GM12878 (cell line): ENCODE data around the gene ERVH48-1. TPM values are rescaled to one million over a fixed set of nuclear protein-coding genes. Genes with fewer than 3 reads are reported as not detected.
A peak's percentile ranks its signal among the peaks of the same experiment; 100 is the strongest.

Source experiments
- ASH2L ChIP-seq: fragments of 300-600, 200-600 bp; sonication (generic); IDR thresholded peaks from 2 replicates; pipeline ENCODE4 v1.6.1; 2017; ENCODE audit warnings: low read depth, mild to moderate bottlenecking, borderline replicate concordance
- BCL11A ChIP-seq: IDR thresholded peaks from 2 replicates; pipeline ENCODE4 v1.6.1; 2011; ENCODE audit warnings: low read depth, low read length
- CREB1 ChIP-seq: IDR thresholded peaks from 2 replicates; pipeline ENCODE4 v1.6.1; 2012; ENCODE audit warnings: low read depth, mild to moderate bottlenecking, inconsistent platforms
- CTCF ChIP-seq, 3 experiments: IDR thresholded peaks in 2 of 3; conservative IDR thresholded peaks in 1 of 3; 2 replicates each; pipeline ENCODE4 v1.5.1; 2011; ENCODE audit warnings: low read depth in 3 of 3, low read length in 3 of 3, mild to moderate bottlenecking in 3 of 3, control low read depth in 2 of 3, moderate library complexity in 2 of 3, inconsistent platforms in 1 of 3, mixed read lengths in 1 of 3; ENCODE audit not compliant: control insufficient read depth in 2 of 3, insufficient read depth in 1 of 3; ENCODE audit errors: extremely low read depth in 1 of 3
- DPF2 ChIP-seq: fragments of 450-650 bp; IDR thresholded peaks from 2 replicates; pipeline ENCODE4 v1.6.1; 2017; ENCODE audit warnings: mild to moderate bottlenecking
- ESRRA ChIP-seq: IDR thresholded peaks from 2 replicates; pipeline ENCODE4 v1.6.1; 2012; ENCODE audit warnings: mild to moderate bottlenecking, low read length, improper control_type of control experiment
- FOXM1 ChIP-seq: IDR thresholded peaks from 2 replicates; pipeline ENCODE4 v1.6.1; 2012; ENCODE audit warnings: low read depth, mild to moderate bottlenecking, inconsistent platforms, low read length, moderate library complexity
- HSF1 ChIP-seq: fragments of 150-350 bp; IDR thresholded peaks from 2 replicates; pipeline ENCODE4 v1.6.1; 2014; ENCODE audit warnings: mild to moderate bottlenecking, low read depth, low read length
- KLF5 ChIP-seq: fragments of 450-650 bp; IDR thresholded peaks from 2 replicates; pipeline ENCODE4 v1.6.1; 2014; ENCODE audit warnings: mild to moderate bottlenecking; ENCODE audit not compliant: partially characterized antibody
- NRF1 ChIP-seq: conservative IDR thresholded peaks from 2 replicates; pipeline ENCODE4 v1.6.1; 2011; ENCODE audit warnings: mild to moderate bottlenecking, low read depth, low read length, improper control_type of control experiment
- PAX5 ChIP-seq: IDR thresholded peaks from 2 replicates; pipeline ENCODE4 v1.6.1; 2011; ENCODE audit warnings: low read depth, low read length, borderline replicate concordance
- PKNOX1 ChIP-seq: fragments of 450-650 bp; IDR thresholded peaks from 2 replicates; pipeline ENCODE4 v1.6.1; 2016; ENCODE audit warnings: mild to moderate bottlenecking
- POU2F2 ChIP-seq: IDR thresholded peaks from 3 replicates; pipeline ENCODE4 v1.6.1; 2011; ENCODE audit warnings: low read depth, mild to moderate bottlenecking, low read length, borderline replicate concordance
- PRDM15 ChIP-seq: fragments of 450-650 bp; formaldehyde crosslinking; IDR thresholded peaks from 2 replicates; pipeline ENCODE4 v1.4.0; 2020; ENCODE audit warnings: mild to moderate bottlenecking, moderate library complexity
- RUNX3 ChIP-seq: IDR thresholded peaks from 2 replicates; pipeline ENCODE4 v1.6.1; 2012; ENCODE audit warnings: low read length, inconsistent platforms
- SMAD1 ChIP-seq: fragments of 450-650 bp; IDR thresholded peaks from 2 replicates; pipeline ENCODE4 v1.6.1; 2018; ENCODE audit warnings: mild to moderate bottlenecking, low read depth; ENCODE audit not compliant: partially characterized antibody
- SMAD5 ChIP-seq: IDR thresholded peaks from 2 replicates; pipeline ENCODE4 v1.6.1; 2016; ENCODE audit warnings: antibody characterized with exemption, low read depth
- polyA plus RNA-seq, 11 experiments: library from polyadenylated mRNA; depleted of rRNA in 4 of 11; unstranded in 6 of 11; stranded (reverse) in 5 of 11; fragments of >200 nt; fragmentation: Nextera tagmentation in 4 of 11; fragmentation: Illumina TruSeq in 1 of 11; extraction: Ambion mirVana in 4 of 11; extraction: Trizol in 1 of 11; gene quantifications; 1 replicate in 1 of 11; 2 replicates in 10 of 11; pipeline versions ENCODE4 v1.2.1 to v1.2.3, GENCODE V29; 2011 to 2016; ENCODE audit warnings: inconsistent platforms in 2 of 11, missing spikeins in 2 of 11, low read depth in 1 of 11
- total RNA-seq, 4 experiments: library from RNA; depleted of rRNA in 3 of 4; stranded (reverse); fragments of >200 nt in 3 of 4; fragmentation: Illumina TruSeq in 1 of 4; extraction: Trizol in 1 of 4; gene quantifications; 2 replicates each; pipeline versions ENCODE4 v1.2.1 to v1.2.3, GENCODE V29; 2013 to 2021
- TF ChIP-seq, protein P1 (sequence below): IDR thresholded peaks from 2 replicates; pipeline ENCODE4 v1.6.1; 2011; ENCODE audit warnings: low read depth, low read length, improper control_type of control experiment, borderline replicate concordance
- TF ChIP-seq, protein P2 (sequence below): IDR thresholded peaks from 2 replicates; pipeline ENCODE4 v1.6.1; 2012; ENCODE audit warnings: low read depth, low read length, improper control_type of control experiment

The ERVH48-1 gene
- total and polyA plus RNA-seq, 10 of the 15 experiments (the other 5 are each of a cell fraction or from before 2014, with no cell fraction given) = 0.03 to 0.30 (median 0.13) TPM; not detected in 7

DNA sequence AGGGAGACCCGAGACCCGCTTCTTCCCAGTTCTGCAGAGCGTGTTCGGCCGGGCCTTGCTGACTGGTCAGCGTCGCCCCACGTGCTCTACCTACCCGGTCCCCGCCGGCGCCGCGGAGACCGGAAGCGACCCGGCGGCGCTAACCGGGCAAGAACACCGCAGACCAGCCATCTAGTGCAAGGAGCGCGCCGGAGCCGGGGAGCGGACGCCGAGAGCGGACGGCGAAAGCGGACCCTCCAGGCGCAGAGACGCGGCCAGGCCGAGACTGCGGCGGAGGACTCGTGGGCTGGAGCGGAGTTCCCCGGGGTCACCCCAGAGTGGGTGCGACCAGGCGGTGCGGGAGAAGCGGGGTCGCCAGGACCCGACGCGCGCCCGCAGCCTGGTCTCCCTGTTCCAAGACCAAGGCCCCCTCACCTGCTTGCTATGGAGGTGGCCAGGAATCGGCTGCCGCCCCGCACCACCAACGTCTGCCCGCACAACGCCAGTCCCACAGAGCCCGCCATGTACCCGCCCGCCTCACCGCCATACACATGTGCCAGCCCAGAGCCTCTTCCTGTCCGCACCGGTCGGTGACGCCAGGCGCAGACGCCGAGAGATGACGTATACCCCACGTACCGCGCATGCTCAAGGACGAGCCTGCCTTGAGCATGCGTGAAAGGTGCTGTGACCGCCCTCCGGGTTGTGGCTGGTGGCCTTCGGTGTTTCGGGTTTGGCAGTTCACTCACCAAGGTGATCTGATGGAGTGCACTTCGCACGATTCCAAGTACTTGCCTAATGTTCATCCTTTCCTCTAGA is 46.2 kb downstream of the ERVH48-1 start, which contains the start of gene WDR4 (continued):
- no peak for TF ChIP-seq CTCF (IDR thresholded peaks at IDR 0.05 in 2 of 3, conservative IDR thresholded peaks at IDR 0.05 in 1 of 3; ENCODE audit: control insufficient read depth in 2 of 3, extremely low read depth in 1 of 3, insufficient read depth in 1 of 3, low read depth in 3 of 3, low read length in 3 of 3)
- peak; percentile 57; the same call in 1 of the 2 replicates for TF ChIP-seq PAX5
- TF ChIP-seq DPF2 = peak; percentile 85
- TF ChIP-seq FOXM1 = no peak
- peak; percentile 34 for TF ChIP-seq SMAD1
- peak; percentile 98 for TF ChIP-seq KLF5
- TF ChIP-seq ASH2L = 0 out of 2 replicates have a peak, but pooled peaks have one; percentile 37
- TF ChIP-seq HSF1 = no peak
- peak; percentile 88; the same call in 2 of the 3 replicates for TF ChIP-seq POU2F2
- no peak for TF ChIP-seq PRDM15 (CRISPR knock-in tag)
- no peak for TF ChIP-seq ESRRA
- TF ChIP-seq CREB1 = peak; percentile 100
- peak; percentile 96 for TF ChIP-seq SMAD5
- no peak for TF ChIP-seq BCL11A
- TF ChIP-seq, protein P1, sequence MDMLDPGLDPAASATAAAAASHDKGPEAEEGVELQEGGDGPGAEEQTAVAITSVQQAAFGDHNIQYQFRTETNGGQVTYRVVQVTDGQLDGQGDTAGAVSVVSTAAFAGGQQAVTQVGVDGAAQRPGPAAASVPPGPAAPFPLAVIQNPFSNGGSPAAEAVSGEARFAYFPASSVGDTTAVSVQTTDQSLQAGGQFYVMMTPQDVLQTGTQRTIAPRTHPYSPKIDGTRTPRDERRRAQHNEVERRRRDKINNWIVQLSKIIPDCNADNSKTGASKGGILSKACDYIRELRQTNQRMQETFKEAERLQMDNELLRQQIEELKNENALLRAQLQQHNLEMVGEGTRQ = peak; percentile 84
- TF ChIP-seq RUNX3 = peak; percentile 45; the same call in 1 of the 2 replicates
- TF ChIP-seq, protein P2, sequence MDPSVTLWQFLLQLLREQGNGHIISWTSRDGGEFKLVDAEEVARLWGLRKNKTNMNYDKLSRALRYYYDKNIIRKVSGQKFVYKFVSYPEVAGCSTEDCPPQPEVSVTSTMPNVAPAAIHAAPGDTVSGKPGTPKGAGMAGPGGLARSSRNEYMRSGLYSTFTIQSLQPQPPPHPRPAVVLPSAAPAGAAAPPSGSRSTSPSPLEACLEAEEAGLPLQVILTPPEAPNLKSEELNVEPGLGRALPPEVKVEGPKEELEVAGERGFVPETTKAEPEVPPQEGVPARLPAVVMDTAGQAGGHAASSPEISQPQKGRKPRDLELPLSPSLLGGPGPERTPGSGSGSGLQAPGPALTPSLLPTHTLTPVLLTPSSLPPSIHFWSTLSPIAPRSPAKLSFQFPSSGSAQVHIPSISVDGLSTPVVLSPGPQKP = no peak
- TF ChIP-seq NRF1 = peak; percentile 97
- TF ChIP-seq PKNOX1 = 0 out of 2 replicates have a peak, but pooled peaks have one; percentile 16
